GM23338 (cell line): ENCODE results near the gene SNTG2. TPM values are rescaled to one million over a fixed set of nuclear protein-coding genes. Genes with fewer than 3 reads are reported as not detected.

ENCODE experiments used
- ATAC-seq: fragments of 200-7000 bp; cut with Tn5 transposase; 3 replicates; pipeline ENCODE4 v1.9.1; 2020
- DNase-seq: peaks from one replicate; pipeline ENCODE4 v3.0.0-alpha.2; 2015; ENCODE audit warnings: low spot score
- H2AFZ ChIP-seq: fragments of 200-600 bp; sonication (generic); 2 replicates; pipeline ENCODE4 v1.8.0; 2016; ENCODE audit warnings: antibody characterized with exemption, mild to moderate bottlenecking, moderate library complexity
- H3F3A ChIP-seq: fragments of 200-600 bp; sonication (generic); replicated peaks from 2 replicates; pipeline ENCODE4 v1.8.0; 2017; ENCODE audit warnings: antibody characterized with exemption, mixed run types, low read depth
- H3K27ac ChIP-seq: fragments of 200-600 bp; sonication (generic); 2 replicates; pipeline ENCODE4 v1.6.1; 2016; ENCODE audit warnings: low read depth
- H3K27me3 ChIP-seq: fragments of 200-600 bp; sonication (generic); 2 replicates; pipeline ENCODE4 v1.8.0; 2016; ENCODE audit warnings: mild to moderate bottlenecking, mixed run types, moderate library complexity; ENCODE audit not compliant: insufficient read depth
- H3K36me3 ChIP-seq: fragments of 200-600 bp; sonication (generic); 2 replicates; pipeline ENCODE4 v1.8.0; 2016; ENCODE audit warnings: mild to moderate bottlenecking; ENCODE audit not compliant: insufficient read depth
- H3K4me1 ChIP-seq: fragments of 200-600 bp; sonication (generic); 2 replicates; pipeline ENCODE4 v1.8.0; 2016; ENCODE audit warnings: mild to moderate bottlenecking, moderate library complexity; ENCODE audit not compliant: insufficient read depth
- H3K4me2 ChIP-seq: fragments of 200-600 bp; sonication (generic); 2 replicates; pipeline ENCODE4 v1.7.1; 2017; ENCODE audit warnings: mixed run types
- H3K4me3 ChIP-seq: fragments of 200-600 bp; sonication (generic); 2 replicates; pipeline ENCODE4 v1.6.1; 2016; ENCODE audit warnings: mixed run types
- H3K79me2 ChIP-seq: fragments of 200-600 bp; sonication (generic); replicated peaks from 2 replicates; pipeline ENCODE4 v1.8.0; 2017; ENCODE audit warnings: mild to moderate bottlenecking; ENCODE audit not compliant: insufficient read depth
- H3K9me2 ChIP-seq: fragments of 200-600 bp; sonication (generic); 2 replicates; pipeline ENCODE4 v1.8.0; 2017; ENCODE audit not compliant: insufficient read depth
- H4K20me1 ChIP-seq: fragments of 200-600 bp; sonication (generic); replicated peaks from 2 replicates; pipeline ENCODE4 v1.8.0; 2017; ENCODE audit warnings: mild to moderate bottlenecking; ENCODE audit not compliant: insufficient read depth
- H3K27ac Mint-ChIP-seq: 2 replicates; pipeline ENCODE4 v1.8.0; 2020; ENCODE audit warnings: inconsistent platforms, mild to moderate bottlenecking, moderate library complexity, mixed read lengths
- H3K27me3 Mint-ChIP-seq: 3 replicates; pipeline ENCODE4 v1.8.0; 2022; ENCODE audit warnings: low read depth, mild to moderate bottlenecking, moderate library complexity, mixed read lengths, inconsistent platforms; ENCODE audit not compliant: insufficient read depth, poor library complexity
- H3K36me3 Mint-ChIP-seq: 3 replicates; pipeline ENCODE4 v1.8.0; 2021; ENCODE audit warnings: low read depth, mild to moderate bottlenecking, inconsistent platforms, moderate library complexity, mixed read lengths
- H3K4me1 Mint-ChIP-seq: 3 replicates; pipeline ENCODE4 v1.8.0; 2020; ENCODE audit warnings: mild to moderate bottlenecking, inconsistent platforms, mixed read lengths
- H3K4me3 Mint-ChIP-seq: 3 replicates; pipeline ENCODE4 v1.8.0; 2021; ENCODE audit warnings: moderate library complexity, mild to moderate bottlenecking, inconsistent platforms, mixed read lengths
- H3K9me3 Mint-ChIP-seq: 3 replicates; pipeline ENCODE4 v1.8.0; 2020; ENCODE audit warnings: moderate library complexity, mild to moderate bottlenecking, inconsistent platforms, mixed read lengths
- CREB1 ChIP-seq: fragments of 250-450 bp; sonication (Bioruptor Pico); IDR thresholded peaks from 2 replicates; pipeline ENCODE4 v1.5.0; 2020; ENCODE audit warnings: low read depth, mild to moderate bottlenecking, moderate library complexity
- CTCF ChIP-seq, 2 experiments: fragments of 200-600 bp in 1 of 2; sonication (generic) in 1 of 2; conservative IDR thresholded peaks; 2 replicates each; pipeline versions ENCODE4 v1.5.1 to v1.6.1; 2016 to 2017; ENCODE audit warnings: antibody characterized with exemption in 2 of 2, low read depth in 2 of 2, mild to moderate bottlenecking in 2 of 2, moderate library complexity in 1 of 2
- ETS1 ChIP-seq: IDR thresholded peaks from 2 replicates; pipeline ENCODE4 v1.6.1; 2016; ENCODE audit warnings: antibody characterized with exemption
- EZH2 ChIP-seq: fragments of 200-600 bp; sonication (generic); IDR thresholded peaks from one replicate; pipeline ENCODE4 v1.8.0; 2017; ENCODE audit warnings: antibody characterized with exemption, mild to moderate bottlenecking, low read depth; ENCODE audit not compliant: unreplicated experiment
- JUNB ChIP-seq: IDR thresholded peaks from one replicate; pipeline ENCODE4 v1.6.1; 2016; ENCODE audit warnings: antibody characterized with exemption; ENCODE audit not compliant: unreplicated experiment
- NANOG ChIP-seq: IDR thresholded peaks from 2 replicates; pipeline ENCODE4 v1.6.1; 2016; ENCODE audit warnings: antibody characterized with exemption, borderline replicate concordance
- POLR2AphosphoS5 ChIP-seq: IDR thresholded peaks from 2 replicates; pipeline ENCODE4 v1.6.1; 2016; ENCODE audit warnings: antibody characterized with exemption, low read depth
- STAT1 ChIP-seq: IDR thresholded peaks from one replicate; pipeline ENCODE4 v1.6.1; 2016; ENCODE audit warnings: antibody characterized with exemption; ENCODE audit not compliant: unreplicated experiment
- ZNF114 ChIP-seq: fragments of 250-450 bp; sonication (Bioruptor Pico); IDR thresholded peaks from 2 replicates; pipeline ENCODE4 v1.5.0; 2020; ENCODE audit warnings: mild to moderate bottlenecking, moderate library complexity
- ZNF331 ChIP-seq: fragments of 250-450 bp; sonication (Bioruptor Pico); IDR thresholded peaks from 2 replicates; pipeline ENCODE4 v1.5.0; 2020; ENCODE audit warnings: low read depth, mild to moderate bottlenecking, moderate library complexity
- ZNF462 ChIP-seq: fragments of 250-450 bp; sonication (Bioruptor Pico); IDR thresholded peaks from 2 replicates; pipeline ENCODE4 v1.5.0; 2020; ENCODE audit warnings: mild to moderate bottlenecking, moderate library complexity
- polyA plus RNA-seq: library from polyadenylated mRNA; unstranded; fragments of >200 nt; fragmentation: Nextera tagmentation; extraction: Ambion mirVana; gene quantifications from 2 replicates; pipeline ENCODE4 v1.2.1, GENCODE V29; 2016
- total RNA-seq: library from RNA; depleted of rRNA; stranded (reverse); fragments of >200 nt; shearing (Covaris generic); gene quantifications from 2 replicates; pipeline ENCODE4 v1.2.3, GENCODE V29; 2014

The SNTG2 gene
- total and polyA plus RNA-seq, 2 experiments from 2014 or later: 27.5 to 60.4 TPM

GRCh38 chr2:1259746-1260145 lies 309.1 kb downstream of the SNTG2 start (continued):
- no peak for TF ChIP-seq JUNB
- no peak for TF ChIP-seq CTCF (conservative IDR thresholded peaks at IDR 0.05; ENCODE audit: low read depth in 2 of 2)
- TF ChIP-seq POLR2AphosphoS5: no peak
- TF ChIP-seq ZNF331 (CRISPR knock-in tag): no peak
- TF ChIP-seq STAT1: no peak
- no peak for TF ChIP-seq NANOG
- no peak for TF ChIP-seq ETS1

GRCh38 chr2:1262609-1263008 lies 312.0 kb downstream of the SNTG2 start:
- no peaks in the 10 kb centered on the region for H3K9me3 Mint-ChIP-seq
- no peak for TF ChIP-seq CTCF (conservative IDR thresholded peaks at IDR 0.05; ENCODE audit: low read depth in 2 of 2)
- no peak for TF ChIP-seq JUNB
- TF ChIP-seq ZNF331 (CRISPR knock-in tag): no peak
- TF ChIP-seq ZNF114: no peak
- no peak for TF ChIP-seq POLR2AphosphoS5
- no peak for TF ChIP-seq CREB1 (CRISPR knock-in tag)
- TF ChIP-seq EZH2: no peak
- no peak for TF ChIP-seq ETS1
- TF ChIP-seq NANOG: no peak
- no peak for TF ChIP-seq ZNF462 (CRISPR knock-in tag)

More at GRCh38 chr2:1262609-1263008, 312.0 kb downstream of the SNTG2 start:
- Histone ChIP-seq H3F3A (no peaks in the 10 kb centered on the region), H3K4me1 (no peaks in the 10 kb centered on the region), H2AFZ (no peak overlapping the region), H4K20me1 (no peaks in the 10 kb centered on the region), H3K79me2 (no peaks in the 10 kb centered on the region), H3K27ac (no peak overlapping the region), H3K27me3 (no peaks in the 10 kb centered on the region), H3K4me2 (no peak overlapping the region), H3K36me3 (no peaks in the 10 kb centered on the region), H3K9me2 (0 out of 2 replicates have a peak, but pooled peaks cover 5% of the 10 kb centered on the region), H3K4me3 (no peak overlapping the region)
- H3K4me3 Mint-ChIP-seq: no peak overlapping the region
- ATAC-seq (no peak), DNase-seq (no peak)
- no peak overlapping the region for H3K27ac Mint-ChIP-seq
- no peaks in the 10 kb centered on the region for H3K27me3 Mint-ChIP-seq
- no peaks in the 10 kb centered on the region for H3K36me3 Mint-ChIP-seq
- no peaks in the 10 kb centered on the region for H3K4me1 Mint-ChIP-seq
